ENCODE measurements around the gene DNAJC7.

DNA sequence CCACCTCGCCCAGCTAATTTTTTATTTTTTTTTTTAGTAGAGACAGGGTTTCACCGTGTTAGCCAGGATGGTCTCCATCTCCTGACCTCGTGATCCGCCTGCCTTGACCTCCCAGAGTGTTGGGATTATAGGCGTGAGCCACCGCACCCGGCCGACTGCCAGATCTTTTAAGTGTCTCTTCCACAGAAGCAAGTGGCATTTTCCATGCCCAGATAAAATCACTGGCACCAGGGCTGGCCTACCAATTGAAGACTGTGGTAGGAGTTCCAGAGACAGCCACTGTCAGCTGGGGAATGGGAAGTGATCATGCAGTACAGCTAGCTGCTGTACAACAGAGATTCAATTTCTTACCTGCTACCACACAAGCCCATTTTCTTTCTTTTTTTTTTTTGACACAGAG, 32.8 kb downstream of the DNAJC7 start:
- TF ChIP-seq, protein P1, sequence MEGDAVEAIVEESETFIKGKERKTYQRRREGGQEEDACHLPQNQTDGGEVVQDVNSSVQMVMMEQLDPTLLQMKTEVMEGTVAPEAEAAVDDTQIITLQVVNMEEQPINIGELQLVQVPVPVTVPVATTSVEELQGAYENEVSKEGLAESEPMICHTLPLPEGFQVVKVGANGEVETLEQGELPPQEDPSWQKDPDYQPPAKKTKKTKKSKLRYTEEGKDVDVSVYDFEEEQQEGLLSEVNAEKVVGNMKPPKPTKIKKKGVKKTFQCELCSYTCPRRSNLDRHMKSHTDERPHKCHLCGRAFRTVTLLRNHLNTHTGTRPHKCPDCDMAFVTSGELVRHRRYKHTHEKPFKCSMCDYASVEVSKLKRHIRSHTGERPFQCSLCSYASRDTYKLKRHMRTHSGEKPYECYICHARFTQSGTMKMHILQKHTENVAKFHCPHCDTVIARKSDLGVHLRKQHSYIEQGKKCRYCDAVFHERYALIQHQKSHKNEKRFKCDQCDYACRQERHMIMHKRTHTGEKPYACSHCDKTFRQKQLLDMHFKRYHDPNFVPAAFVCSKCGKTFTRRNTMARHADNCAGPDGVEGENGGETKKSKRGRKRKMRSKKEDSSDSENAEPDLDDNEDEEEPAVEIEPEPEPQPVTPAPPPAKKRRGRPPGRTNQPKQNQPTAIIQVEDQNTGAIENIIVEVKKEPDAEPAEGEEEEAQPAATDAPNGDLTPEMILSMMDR (conservative IDR thresholded peaks at IDR 0.05; ENCODE audit: low read depth, low read length), result no peak
- TF ChIP-seq EZH2phosphoT487 (IDR thresholded peaks at IDR 0.05; ENCODE audit: borderline replicate concordance, low read length) (no peak), EZH2 (IDR thresholded peaks at IDR 0.05; ENCODE audit: low read length, unreplicated experiment) (no peak)

Measured in PC-3 (cell line).